ENCODE results near the gene CDKN2AIPNL.
A peak's percentile ranks its signal among the peaks of the same experiment; 100 is the strongest.

The CDKN2AIPNL gene

DNA sequence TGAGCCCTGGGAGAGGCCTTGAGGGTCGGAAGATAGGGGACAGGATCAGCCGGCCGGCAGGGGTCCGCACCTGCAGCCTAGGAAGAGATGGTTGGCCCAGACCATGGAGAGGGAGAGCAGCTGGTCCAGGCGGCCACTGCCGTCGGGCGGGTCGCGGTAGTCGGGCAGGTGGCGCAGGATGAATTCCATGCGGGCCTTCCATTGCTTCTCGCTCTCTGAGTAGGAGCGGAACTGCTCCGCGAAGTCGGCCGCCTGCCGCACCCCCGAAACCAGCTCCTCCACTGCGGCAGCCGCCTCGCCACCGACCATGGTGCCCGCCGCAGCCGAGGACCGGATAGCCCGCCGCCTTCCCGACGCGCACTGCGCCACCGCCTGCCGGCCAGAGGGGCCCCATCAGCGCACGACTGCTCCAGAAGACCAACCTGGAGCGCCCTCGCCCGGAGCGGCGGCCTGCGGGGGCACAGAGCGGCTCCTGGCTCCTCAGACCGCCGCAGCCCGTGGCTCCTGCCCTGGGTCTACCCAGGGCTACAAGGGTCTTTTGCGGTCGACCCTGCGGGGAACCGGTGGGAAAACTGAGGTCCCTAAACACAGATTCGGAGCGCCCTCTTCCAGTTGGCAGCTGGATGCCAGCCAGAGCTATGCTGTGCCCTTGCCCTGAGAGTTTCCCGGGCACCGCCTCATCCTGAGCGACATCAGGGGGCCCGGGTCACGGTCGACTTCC lies at the start of gene CDKN2AIPNL:
Gene CDKN2AIPNL (minus strand): TSS at position 336 of the 721 bp plus-strand sequence. CDS start 27 bp downstream, at position 309.
- DNase-seq = peak; percentile 90

- no peak for DNase-seq
Observed at GRCh38 chr5:134460551-134460950, 48.9 kb upstream of the CDKN2AIPNL start.

DNA sequence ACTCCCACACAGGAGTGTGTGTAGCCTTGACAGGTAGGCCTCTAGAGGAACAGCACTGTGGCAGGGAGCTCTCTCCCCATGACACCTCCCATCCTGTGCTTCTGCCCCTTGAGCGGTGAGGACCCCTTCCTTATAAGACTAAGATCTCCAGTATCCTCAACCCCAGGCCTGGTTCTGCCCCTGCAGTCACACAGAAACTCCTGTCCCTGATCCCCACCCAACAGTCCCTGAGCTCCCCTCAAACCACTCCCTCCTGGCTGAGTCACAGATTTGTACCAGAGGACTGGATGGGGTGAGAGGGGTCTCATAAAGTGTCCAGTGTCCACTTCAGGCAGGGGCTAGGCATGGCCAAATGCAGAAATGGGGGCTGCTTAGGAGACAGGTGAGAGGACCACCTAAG lies 47.8 kb upstream of the CDKN2AIPNL start:
- no peak for DNase-seq

- no peak for DNase-seq
Observed at GRCh38 chr5:134459010-134459403, 47.3 kb upstream of the CDKN2AIPNL start.

GRCh38 chr5:134458234-134459009 lies 46.7 kb upstream of the CDKN2AIPNL start:
- DNase-seq = no peak

DNA sequence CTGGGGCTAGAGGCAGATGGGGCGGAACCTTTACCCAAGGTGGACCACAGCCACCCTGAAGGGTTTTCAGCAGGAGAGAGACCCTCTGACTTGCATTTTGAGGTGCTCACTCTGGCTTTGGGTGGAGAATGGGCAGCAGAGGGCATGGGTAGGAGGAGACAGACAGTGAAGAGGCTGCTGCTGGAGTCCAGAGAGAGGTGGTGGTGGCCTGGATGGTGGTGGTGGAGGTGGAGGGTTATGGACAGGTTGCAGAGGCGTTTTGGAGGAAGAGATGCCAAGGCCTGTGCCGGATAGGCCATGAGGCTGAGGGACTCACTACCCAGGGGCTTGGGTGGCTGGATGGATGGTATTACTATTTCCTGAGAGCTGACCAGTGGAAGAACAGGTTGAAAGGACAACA lies 46.1 kb upstream of the CDKN2AIPNL start:
- DNase-seq = no peak

DNA sequence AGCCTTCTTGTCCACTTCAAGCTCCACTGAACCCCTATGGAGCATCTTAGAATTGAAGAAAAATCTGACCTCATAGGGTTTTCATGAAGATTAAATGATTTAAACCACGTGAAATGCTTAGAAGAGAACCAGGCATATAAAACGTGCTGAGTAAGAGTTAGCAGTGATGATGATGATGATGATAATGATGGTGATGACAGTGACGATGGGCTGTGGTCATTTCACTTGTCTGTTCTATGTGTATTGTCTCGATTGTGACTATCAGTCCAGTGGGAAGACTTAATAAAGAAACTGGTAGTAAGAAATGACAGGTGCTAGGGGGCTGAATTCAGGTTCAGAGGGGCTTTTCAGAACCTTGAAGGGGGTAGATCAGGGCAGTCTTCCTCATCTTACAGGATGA lies 45.1 kb upstream of the CDKN2AIPNL start:
- no peak for DNase-seq

DNA sequence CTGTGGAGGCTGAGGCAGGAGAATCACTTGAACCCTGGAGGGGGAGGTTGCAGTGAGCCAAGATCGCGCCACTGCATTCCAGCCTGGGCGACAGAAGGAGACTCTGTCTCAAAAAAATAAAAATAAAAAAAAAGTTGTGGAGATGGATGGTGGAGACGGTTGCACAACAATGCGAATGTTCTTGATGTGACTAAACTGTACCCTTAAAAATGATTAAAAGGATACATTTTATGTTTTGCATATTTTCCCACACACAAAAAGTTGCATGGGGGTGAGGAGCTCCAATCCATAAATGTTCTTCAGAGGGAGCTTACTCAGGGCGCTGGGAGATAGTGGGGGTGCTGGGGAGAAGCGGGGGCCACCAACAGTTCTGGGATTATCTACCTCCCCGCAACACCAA lies 43.8 kb upstream of the CDKN2AIPNL start:
- no peak for DNase-seq

DNA sequence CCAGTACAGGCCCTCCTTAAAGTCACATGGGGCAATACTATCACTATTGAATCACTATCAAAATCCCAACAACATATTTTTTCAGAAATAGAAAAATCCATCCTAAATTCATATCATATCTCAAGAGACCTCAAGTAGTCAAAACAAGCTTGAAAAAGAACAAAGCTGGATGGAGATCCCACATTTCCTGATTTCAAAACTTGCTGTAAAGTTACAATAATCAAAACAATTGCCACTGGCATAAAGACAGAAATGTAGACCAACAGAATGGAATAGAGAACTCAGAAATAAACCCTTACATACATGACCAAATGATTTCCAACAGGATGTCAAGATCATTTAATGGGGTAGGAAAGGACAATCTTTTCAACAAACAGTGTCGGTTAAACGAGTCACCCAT lies 41.3 kb upstream of the CDKN2AIPNL start:
- no peak for DNase-seq

DNA sequence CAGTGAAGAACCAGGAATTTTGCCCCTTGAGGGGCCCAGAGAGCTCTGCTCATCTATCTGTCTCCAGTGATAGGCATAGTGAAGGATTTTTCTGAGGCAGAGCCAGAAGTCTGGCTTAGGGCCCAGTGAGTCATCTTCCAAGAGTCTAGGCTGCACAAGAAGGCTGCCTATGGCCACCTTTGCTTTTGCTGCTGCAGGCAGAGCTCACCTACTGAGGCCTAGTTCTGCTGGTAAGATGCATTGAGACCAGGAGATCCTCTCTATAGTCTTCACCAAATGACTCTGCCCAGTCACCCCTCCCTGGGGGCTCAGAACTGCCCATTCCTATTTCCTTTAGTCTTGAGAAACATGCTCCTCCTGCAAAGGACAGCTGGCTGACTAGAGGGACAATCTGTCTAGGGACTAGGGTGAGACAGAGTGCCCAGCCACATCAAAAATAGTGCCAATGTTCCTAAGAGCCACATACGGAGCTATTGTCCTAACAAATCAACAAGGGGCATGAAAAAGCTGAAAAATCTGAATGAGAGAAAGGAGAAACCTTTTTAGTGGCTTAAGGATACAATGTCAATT lies 40.3 kb upstream of the CDKN2AIPNL start:
- DNase-seq = no peak

DNA sequence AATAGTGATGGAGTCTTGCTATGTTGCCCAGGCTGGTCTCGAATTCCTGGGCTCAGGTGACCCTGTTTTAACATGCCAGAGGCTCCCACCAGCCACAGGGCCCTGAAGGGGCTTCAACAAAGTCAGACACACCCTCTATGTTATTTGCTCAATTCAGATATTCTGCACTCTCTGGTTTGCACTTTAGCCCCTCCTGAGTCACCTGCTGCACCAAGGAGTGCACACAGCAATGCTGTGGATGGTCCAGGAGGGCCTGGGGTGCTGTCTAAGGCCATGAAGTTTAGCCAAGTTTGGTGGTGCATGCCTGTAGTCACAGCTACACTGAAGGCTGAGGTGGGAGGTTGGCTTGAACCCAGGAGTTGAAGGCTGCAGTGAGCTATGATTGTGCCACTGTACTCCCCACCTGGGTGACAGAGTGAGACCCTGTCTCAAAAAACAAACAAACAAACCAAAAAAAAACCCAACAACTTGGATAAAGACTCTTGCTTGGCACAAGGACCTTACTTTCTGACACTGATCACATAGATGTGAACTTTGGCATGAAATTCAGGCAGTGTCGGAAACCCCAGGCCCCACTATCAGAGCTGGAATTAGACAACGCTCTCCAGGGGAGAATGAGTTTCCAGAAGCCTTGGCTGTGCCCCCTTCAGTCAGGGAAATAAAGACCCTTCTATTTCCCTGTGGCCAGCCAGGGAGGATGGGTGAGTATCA lies 39.7 kb upstream of the CDKN2AIPNL start:
- no peak for DNase-seq

- no peak for DNase-seq
Observed at GRCh38 chr5:134450374-134450773, 38.7 kb upstream of the CDKN2AIPNL start.

DNA sequence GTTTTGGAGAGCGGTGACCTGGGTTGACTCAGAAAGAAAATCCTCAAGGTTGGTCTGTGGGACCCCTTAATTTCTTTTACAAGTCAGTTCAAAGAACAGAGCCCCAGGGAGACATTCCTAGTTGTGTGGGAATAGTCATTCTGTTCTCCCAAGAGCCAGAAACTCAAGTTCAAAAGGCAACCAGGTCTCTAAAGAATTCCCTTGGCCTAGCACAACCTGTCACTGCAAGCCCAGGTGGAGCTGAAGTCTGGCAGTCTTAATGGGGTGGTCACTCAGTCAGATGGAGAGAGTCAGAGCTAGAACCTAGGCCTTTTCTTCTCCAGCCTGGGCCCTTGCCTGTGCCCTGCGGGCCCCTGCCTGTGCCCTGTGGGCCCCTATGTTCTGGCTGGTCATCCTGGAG lies 37.5 kb upstream of the CDKN2AIPNL start:
- DNase-seq = no peak

DNA sequence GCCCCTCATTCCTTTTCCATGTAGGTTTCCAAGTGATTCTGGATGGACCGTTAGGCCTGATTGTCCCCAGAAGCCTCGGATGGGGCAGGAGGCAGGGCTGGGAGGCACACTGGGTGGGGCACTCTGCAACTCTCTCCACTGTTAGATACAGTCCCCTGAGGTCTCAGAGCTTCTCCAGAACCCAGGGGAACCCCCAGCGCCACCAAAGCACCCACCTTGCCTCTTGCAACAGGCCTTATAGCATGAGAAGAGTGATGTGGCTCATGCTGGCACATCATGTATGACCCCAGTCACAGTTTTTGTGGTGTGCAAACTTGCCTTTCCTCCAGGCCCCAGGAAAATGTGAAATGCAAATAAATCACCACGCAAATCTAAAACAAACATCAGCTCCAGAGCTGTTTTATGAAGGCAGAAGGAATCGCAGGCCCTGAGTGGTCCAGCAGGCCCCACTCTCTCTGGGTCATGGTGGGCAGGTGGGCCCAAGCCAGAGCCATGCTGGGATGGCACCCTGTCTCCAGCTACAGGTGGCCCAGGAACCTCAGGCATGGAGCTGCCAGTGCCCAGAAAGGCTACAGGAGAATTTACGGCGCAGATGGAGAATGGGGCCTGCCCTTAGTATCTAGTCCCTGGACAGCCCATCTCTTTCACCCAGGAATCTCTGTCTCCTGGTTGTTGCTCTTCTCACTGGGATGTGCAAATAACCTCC lies 36.3 kb upstream of the CDKN2AIPNL start:
- DNase-seq = no peak

DNA sequence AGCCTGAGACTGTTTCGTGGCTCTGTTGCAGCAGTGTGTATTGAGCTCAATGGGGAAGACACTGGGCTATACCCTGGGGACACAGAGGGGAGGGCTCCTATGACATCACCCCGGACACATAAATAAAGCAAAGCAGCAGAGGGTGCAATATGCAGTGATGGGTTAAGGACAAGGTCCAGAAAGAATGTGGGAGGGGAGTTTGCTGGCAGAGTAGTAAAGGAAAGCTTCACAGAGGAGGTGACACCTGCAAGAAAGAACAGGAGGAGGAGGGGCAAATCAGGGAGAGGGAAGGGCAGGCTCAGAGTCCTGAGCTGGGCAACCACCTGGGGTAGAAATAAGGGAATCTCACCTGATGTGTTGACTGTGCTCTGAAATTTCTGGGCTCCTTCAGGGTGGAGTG lies 35.3 kb upstream of the CDKN2AIPNL start:
- DNase-seq = no peak

DNA sequence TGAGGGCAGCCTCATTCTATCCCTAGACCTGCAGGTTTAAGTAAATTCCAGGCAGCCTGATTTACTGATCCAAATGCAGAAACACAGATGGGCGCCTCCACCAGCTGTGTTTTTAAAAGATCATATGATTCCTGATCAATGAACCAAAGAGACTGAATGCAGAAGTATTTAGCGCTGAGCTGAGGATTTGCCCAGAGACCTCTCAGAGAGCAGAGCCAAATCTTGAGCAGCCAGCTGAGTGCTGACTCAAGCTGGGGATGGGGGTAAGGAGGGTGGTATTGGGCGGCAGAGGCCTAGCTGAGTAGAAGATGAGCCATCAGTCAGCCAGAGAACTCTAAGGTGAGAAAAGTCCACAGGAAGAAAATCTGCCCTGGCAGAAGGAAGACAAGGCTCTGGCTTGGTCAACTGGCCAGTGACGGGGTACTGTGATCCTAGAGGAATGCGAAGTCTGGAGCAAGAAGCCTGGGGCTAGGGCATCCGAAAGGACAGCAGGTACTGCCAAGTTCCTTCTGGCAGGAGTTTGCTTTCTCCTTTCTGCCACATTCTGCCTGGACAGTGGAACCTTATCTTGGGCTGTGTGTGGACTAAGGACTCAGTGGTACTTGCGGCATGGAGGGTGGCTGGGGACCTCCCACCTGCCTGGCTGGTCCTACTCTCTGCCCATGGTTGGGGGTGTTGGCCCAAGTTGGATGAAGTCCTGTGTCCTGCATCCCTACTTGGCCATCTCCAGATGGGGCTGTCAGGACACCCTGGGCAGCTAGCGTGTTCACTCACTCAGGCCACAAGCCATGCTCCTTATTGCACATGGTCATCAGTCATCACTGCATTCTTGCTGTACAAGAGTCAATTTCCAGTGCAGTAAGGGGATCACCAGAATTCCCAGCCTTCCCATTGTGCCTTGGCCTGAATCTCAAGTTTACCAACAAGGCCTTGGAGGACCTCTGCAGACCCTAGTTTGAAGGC lies 34.5 kb upstream of the CDKN2AIPNL start:
- DNase-seq = no peak

DNA sequence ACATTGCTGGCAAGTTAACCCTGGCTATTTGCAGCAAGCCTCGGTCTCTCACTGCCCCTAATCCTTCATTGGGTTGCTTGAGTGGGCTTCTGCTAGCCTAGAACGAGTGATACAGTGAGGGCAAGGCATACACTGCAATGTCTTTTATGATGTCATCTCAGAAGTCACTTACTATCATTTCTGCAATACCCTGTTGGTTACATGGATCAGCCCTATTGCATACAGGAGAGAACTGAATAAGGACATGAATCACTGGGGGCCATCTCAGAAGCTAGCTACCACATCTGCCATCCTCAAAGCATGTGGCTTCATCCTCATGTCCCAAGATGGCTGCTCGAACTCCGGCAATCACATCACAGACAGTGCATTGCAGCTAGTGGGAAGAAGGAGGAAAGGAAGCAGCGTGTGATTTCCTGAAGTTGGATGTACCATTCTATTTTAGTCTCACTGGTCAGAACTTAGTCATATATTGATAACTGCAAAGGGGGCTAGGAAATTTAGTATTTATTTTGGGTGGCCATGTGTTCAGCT lies 33.3 kb upstream of the CDKN2AIPNL start:
- DNase-seq = no peak

- DNase-seq = no peak
Observed at GRCh38 chr5:134440201-134440755, 28.6 kb upstream of the CDKN2AIPNL start.

- DNase-seq = no peak
Observed at GRCh38 chr5:134439210-134439654, 27.6 kb upstream of the CDKN2AIPNL start.

DNA sequence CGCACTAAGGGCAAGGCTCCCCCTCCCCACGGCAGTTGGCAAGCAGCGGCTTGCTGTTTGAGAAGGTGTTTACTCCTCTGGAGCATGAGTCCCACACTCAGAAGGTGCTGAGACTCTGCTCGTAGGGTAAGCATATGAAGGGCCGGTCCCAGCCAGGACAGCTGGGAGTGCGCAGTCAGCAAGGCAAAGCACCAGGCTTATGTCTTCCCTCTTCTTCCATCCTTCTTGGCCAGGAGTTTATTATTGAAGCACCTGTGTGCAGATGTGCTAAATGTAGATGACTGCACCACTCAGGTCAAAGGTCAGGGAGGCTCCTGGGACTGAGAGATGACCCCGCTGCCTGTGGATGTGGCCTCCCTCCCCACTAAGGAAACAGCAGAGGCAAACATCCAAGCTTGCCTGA lies 27.0 kb upstream of the CDKN2AIPNL start:
- no peak for DNase-seq

Measured in CD4-positive, alpha-beta T cell treated with Interleukin-12 subunit alpha and Interleukin-12 subunit beta, for 1 hour (primary cell).